GM23248 (cell line): Measurements from ENCODE around the gene OMP. TPM values are rescaled to one million over a fixed set of nuclear protein-coding genes. Genes with fewer than 3 reads are reported as not detected.

Experiments used
- DNase-seq: peaks from one replicate; pipeline ENCODE4 v3.0.0-alpha.2; 2015
- H2AFZ ChIP-seq: fragments of 200-600 bp; sonication (generic); 2 replicates; pipeline ENCODE4 v1.6.1; 2016; ENCODE audit warnings: antibody characterized with exemption
- H3F3A ChIP-seq: fragments of 200-600 bp; sonication (generic); 2 replicates; pipeline ENCODE4 v1.6.1; 2016; ENCODE audit warnings: mild to moderate bottlenecking, antibody characterized with exemption, mixed run types; ENCODE audit not compliant: insufficient read depth
- H3K27ac ChIP-seq: fragments of 200-600 bp; sonication (generic); 2 replicates; pipeline ENCODE4 v1.5.1; 2016; ENCODE audit warnings: mild to moderate bottlenecking
- H3K27me3 ChIP-seq: fragments of 200-600 bp; sonication (generic); replicated peaks from 2 replicates; pipeline ENCODE4 v1.6.1; 2016; ENCODE audit warnings: mild to moderate bottlenecking; ENCODE audit not compliant: insufficient read depth
- H3K36me3 ChIP-seq: fragments of 200-600 bp; sonication (generic); 2 replicates; pipeline ENCODE4 v1.6.1; 2016; ENCODE audit warnings: low read depth, mild to moderate bottlenecking
- H3K4me1 ChIP-seq: fragments of 200-600 bp; sonication (generic); 2 replicates; pipeline ENCODE4 v1.6.1; 2016; ENCODE audit warnings: mild to moderate bottlenecking; ENCODE audit not compliant: insufficient read depth
- H3K4me2 ChIP-seq: fragments of 200-600 bp; sonication (generic); one replicate; pipeline ENCODE4 v1.6.1; 2016; ENCODE audit warnings: mild to moderate bottlenecking; ENCODE audit not compliant: unreplicated experiment
- H3K4me3 ChIP-seq: fragments of 200-600 bp; sonication (generic); 2 replicates; pipeline ENCODE4 v1.5.1; 2016; ENCODE audit warnings: mild to moderate bottlenecking
- H3K79me2 ChIP-seq: fragments of 200-600 bp; sonication (generic); 2 replicates; pipeline ENCODE4 v1.6.1; 2016; ENCODE audit warnings: mild to moderate bottlenecking; ENCODE audit not compliant: insufficient read depth
- H3K9ac ChIP-seq: fragments of 200-600 bp; sonication (generic); 2 replicates; pipeline ENCODE4 v1.6.1; 2016; ENCODE audit warnings: mild to moderate bottlenecking
- H3K9me2 ChIP-seq: fragments of 200-600 bp; sonication (generic); 2 replicates; pipeline ENCODE4 v1.6.1; 2016; ENCODE audit warnings: mixed run types, mild to moderate bottlenecking, moderate library complexity; ENCODE audit not compliant: insufficient read depth
- H3K9me3 ChIP-seq: fragments of 200-600 bp; sonication (generic); one replicate; pipeline ENCODE4 v1.6.1; 2017; ENCODE audit warnings: low read depth
- H4K20me1 ChIP-seq: fragments of 200-600 bp; sonication (generic); 2 replicates; pipeline ENCODE4 v1.6.0; 2016; ENCODE audit not compliant: insufficient read depth
- EZH2 ChIP-seq: fragments of 200-600 bp; sonication (generic); IDR thresholded peaks from 2 replicates; pipeline ENCODE4 v1.6.1; 2018; ENCODE audit warnings: antibody characterized with exemption, mild to moderate bottlenecking; ENCODE audit not compliant: insufficient read depth, poor library complexity, severe bottlenecking
- EZH2phosphoT487 ChIP-seq: fragments of 200-600 bp; sonication (generic); IDR thresholded peaks from 2 replicates; pipeline ENCODE4 v1.6.1; 2018; ENCODE audit warnings: antibody characterized with exemption, moderate library complexity, mild to moderate bottlenecking, low read depth; ENCODE audit not compliant: insufficient read depth
- WGBS, 2 experiments: methylation state at CpG; one replicate each; pipeline ENCODE4 v1.1.6; 2015 to 2017; ENCODE audit warnings: low lambda C conversion rate in 2 of 2, low coverage in 1 of 2; ENCODE audit errors: missing lambda C conversion rate in 2 of 2; 5-methylcytosine and 5-hydroxymethylcytosine counted together
- in situ Hi-C: fragments of 300-500 bp; cut with MboI; formaldehyde crosslinking; loops from 2 replicates; pipeline ENCODE4 v1.15.0; 2020
- polyA plus RNA-seq: library from polyadenylated mRNA; unstranded; fragments of >200 nt; fragmentation: Nextera tagmentation; extraction: Ambion mirVana; gene quantifications from 2 replicates; pipeline ENCODE4 v1.2.1, GENCODE V29; 2016
- total RNA-seq: library from RNA; depleted of rRNA; stranded (reverse); fragments of >200 nt; shearing (Covaris generic); gene quantifications from 2 replicates; pipeline ENCODE4 v1.2.3, GENCODE V29; 2014

Gene OMP
- total and polyA plus RNA-seq, 2 experiments from 2014 or later = not detected

- in situ Hi-C loops = no loop called here
- Histone ChIP-seq H3F3A (0 out of 2 replicates have a peak, but pooled peaks cover 5% of the 10 kb centered on the region), H3K9me3 (no peaks in the 10 kb centered on the region), H3K9me2 (no peaks in the 10 kb centered on the region), H3K79me2 (no peaks in the 10 kb centered on the region), H3K4me2 (no peak overlapping the region), H3K4me1 (peaks cover 7% of the 10 kb centered on the region), H3K4me3 (no peak overlapping the region), H3K27ac (no peak overlapping the region), H3K27me3 (no peaks in the 10 kb centered on the region), H3K9ac (no peak overlapping the region), H3K36me3 (no peaks in the 10 kb centered on the region), H4K20me1 (no peaks in the 10 kb centered on the region), H2AFZ (peak overlapping the region; percentile 65)
- TF ChIP-seq EZH2phosphoT487 (no peak), EZH2 (no peak)
- DNase-seq = peak; percentile 32
- 82 to 89% methylated on average over 8 of the region's 8 CpGs for WGBS, 2 experiments
Measured at GRCh38 chr11:77140231-77140851, 37.7 kb downstream of the OMP start.

- in situ Hi-C loops = no loop called here
- Histone ChIP-seq H3K79me2 (no peaks in the 10 kb centered on the region), H3K27ac (no peak overlapping the region), H4K20me1 (no peaks in the 10 kb centered on the region), H3K9me3 (no peaks in the 10 kb centered on the region), H3K4me2 (no peak overlapping the region), H3K9me2 (no peaks in the 10 kb centered on the region), H2AFZ (no peak overlapping the region), H3F3A (0 out of 2 replicates have a peak, but pooled peaks cover 5% of the 10 kb centered on the region), H3K9ac (no peak overlapping the region), H3K27me3 (no peaks in the 10 kb centered on the region), H3K4me1 (peaks cover 4% of the 10 kb centered on the region), H3K4me3 (no peak overlapping the region), H3K36me3 (no peaks in the 10 kb centered on the region)
- no peak for TF ChIP-seq EZH2phosphoT487
- TF ChIP-seq EZH2 = no peak
- DNase-seq = peak; percentile 75
- 66% methylated on average over 4 of the region's 4 CpGs for WGBS, 2 experiments
Measured at GRCh38 chr11:77141034-77141433, 38.4 kb downstream of the OMP start.

GRCh38 chr11:77141475-77141874 lies 38.8 kb downstream of the OMP start:
- Histone ChIP-seq H3K27me3 (no peaks in the 10 kb centered on the region), H3K9me3 (no peaks in the 10 kb centered on the region), H4K20me1 (no peaks in the 10 kb centered on the region), H3F3A (0 out of 2 replicates have a peak, but pooled peaks cover 5% of the 10 kb centered on the region), H3K4me1 (peaks cover 4% of the 10 kb centered on the region), H3K9ac (no peak overlapping the region), H3K36me3 (no peaks in the 10 kb centered on the region), H3K4me2 (no peak overlapping the region), H3K79me2 (no peaks in the 10 kb centered on the region), H3K4me3 (no peak overlapping the region), H3K27ac (no peak overlapping the region), H3K9me2 (no peaks in the 10 kb centered on the region), H2AFZ (no peak overlapping the region)
- TF ChIP-seq EZH2 (no peak), EZH2phosphoT487 (no peak)
- in situ Hi-C loops = no loop called here
- 92 to 99% methylated on average over 4 of the region's 4 CpGs for WGBS, 2 experiments
- no peak for DNase-seq

GRCh38 chr11:77142091-77142975 lies 39.7 kb downstream of the OMP start:
- TF ChIP-seq EZH2phosphoT487 = no peak
- TF ChIP-seq EZH2 = no peak
- no peaks in the 10 kb centered on the region for H3K9me2 ChIP-seq
- WGBS, 2 experiments = 83 to 85% methylated on average over 11 of the region's 11 CpGs
- peaks cover 4% of the 10 kb centered on the region for H3K4me1 ChIP-seq
- no peaks in the 10 kb centered on the region for H3K79me2 ChIP-seq
- no peak overlapping the region for H3K9ac ChIP-seq
- H3K36me3 ChIP-seq = no peaks in the 10 kb centered on the region
- no peak overlapping the region for H3K27ac ChIP-seq
- H3F3A ChIP-seq = 0 out of 2 replicates have a peak, but pooled peaks cover 5% of the 10 kb centered on the region
- H3K4me3 ChIP-seq = no peak overlapping the region
- in situ Hi-C loops = no loop called here
- no peak for DNase-seq
- no peak overlapping the region for H2AFZ ChIP-seq
- H3K27me3 ChIP-seq = peaks cover 4% of the 10 kb centered on the region; the same call in 1 of the 2 replicates
- H3K4me2 ChIP-seq = no peak overlapping the region
- H3K9me3 ChIP-seq = no peaks in the 10 kb centered on the region
- no peaks in the 10 kb centered on the region for H4K20me1 ChIP-seq
